IMR-90 (cell line): Measurements from ENCODE around the gene SERPINH1.

Source experiments
- BHLHE40 ChIP-seq: fragments of 150-350 bp; IDR thresholded peaks from 2 replicates; pipeline ENCODE4 v1.6.1; 2016; ENCODE audit warnings: mild to moderate bottlenecking, low read depth, low read length
- CTCF ChIP-seq: conservative IDR thresholded peaks from 2 replicates; pipeline ENCODE4 v1.5.1; 2012; ENCODE audit warnings: mild to moderate bottlenecking, low read depth, low read length, improper control_type of control experiment
- MXI1 ChIP-seq: IDR thresholded peaks from 2 replicates; pipeline ENCODE4 v1.6.1; 2012; ENCODE audit warnings: low read depth, mild to moderate bottlenecking, low read length, moderate library complexity, borderline replicate concordance
- POLR2A ChIP-seq: IDR thresholded peaks from 2 replicates; pipeline ENCODE4 v1.6.1; 2012; ENCODE audit warnings: mild to moderate bottlenecking, low read depth, low read length
- RAD21 ChIP-seq: IDR thresholded peaks from 2 replicates; pipeline ENCODE4 v1.6.1; 2012; ENCODE audit warnings: low read length, improper control_type of control experiment
- USF2 ChIP-seq: fragments of 150-350 bp; IDR thresholded peaks from 2 replicates; pipeline ENCODE4 v1.6.1; 2017; ENCODE audit warnings: mild to moderate bottlenecking, antibody characterized with exemption, low read length, low read depth

GRCh38 chr11:75583718-75584658 lies 21.9 kb downstream of the SERPINH1 start:
- no peak for TF ChIP-seq BHLHE40
- no peak for TF ChIP-seq USF2
- TF ChIP-seq POLR2A = peak; percentile 14; the same call in 1 of the 2 replicates
- TF ChIP-seq CTCF = no peak
- no peak for TF ChIP-seq MXI1
- TF ChIP-seq RAD21 = no peak
